Breast epithelium (tissue), 3 donors: ENCODE measurements around the gene TFAP2E.

Source experiments
- CTCF ChIP-seq, 3 donors: fragments of 450-650 bp; IDR thresholded peaks; one replicate each; pipeline ENCODE4 v1.5.1; 2016 to 2017; ENCODE audit warnings: antibody characterized with exemption in 3 of 3, mild to moderate bottlenecking in 3 of 3, moderate library complexity in 3 of 3
- POLR2A ChIP-seq: fragments of 450-650 bp; IDR thresholded peaks from one replicate; pipeline ENCODE4 v1.6.1; 2016; ENCODE audit warnings: antibody characterized with exemption, mild to moderate bottlenecking, moderate library complexity
- POLR2AphosphoS5 ChIP-seq, 3 donors: sonication (generic); formaldehyde crosslinking; IDR thresholded peaks; one replicate each; pipeline ENCODE4 v1.6.1; 2017; ENCODE audit warnings: antibody characterized with exemption in 3 of 3

GRCh38 chr1:35640380-35641232 lies 67.5 kb downstream of the TFAP2E start:
- TF ChIP-seq CTCF (IDR thresholded peaks at IDR 0.05) (no peak), POLR2AphosphoS5 (IDR thresholded peaks at IDR 0.05) (no peak), POLR2A (no peak)
